T-helper 2 cell treated with Interferon-gamma antibody and Interleukin-4, amounts not matched to agents 100 ng/mL and 5 ng/mL, for 36 hours (primary cell): ENCODE results near the gene UBLCP1. TPM values are rescaled to one million over a fixed set of nuclear protein-coding genes. Genes with fewer than 3 reads are reported as not detected.

Experiments used
- intact Hi-C: fragments of 100-400 bp; cut with micrococcal nuclease; formaldehyde crosslinking; loops from one replicate; pipeline ENCODE4 v1.15.1; 2023
- total RNA-seq: library from RNA; stranded (reverse); gene quantifications from 2 replicates; pipeline ENCODE4 v1.2.3, GENCODE V29; 2022

Gene UBLCP1
- total RNA-seq, 1 donor from 2014 or later = 27.2 TPM

DNA sequence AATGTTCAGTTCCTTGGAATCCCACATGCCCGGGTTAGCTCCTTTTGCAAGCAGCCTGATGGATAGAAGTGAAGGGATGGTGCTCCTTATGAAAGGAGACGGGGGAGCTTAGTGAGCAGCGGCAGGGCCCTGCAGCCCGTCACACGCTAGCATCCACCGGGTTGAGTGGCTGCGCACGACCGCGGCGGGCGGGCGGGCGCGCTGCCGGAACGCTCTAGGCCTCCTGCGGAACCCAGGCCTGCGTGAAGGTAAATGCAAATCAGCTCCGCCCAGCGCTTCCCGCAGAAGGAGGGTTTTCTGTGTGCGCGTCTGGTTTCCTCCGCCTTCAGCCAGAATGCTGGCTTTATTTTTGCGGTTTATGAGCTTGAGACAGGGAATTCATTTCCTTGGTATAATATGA lies 47.4 kb downstream of the UBLCP1 start:
- intact Hi-C loops = no loop called here

DNA sequence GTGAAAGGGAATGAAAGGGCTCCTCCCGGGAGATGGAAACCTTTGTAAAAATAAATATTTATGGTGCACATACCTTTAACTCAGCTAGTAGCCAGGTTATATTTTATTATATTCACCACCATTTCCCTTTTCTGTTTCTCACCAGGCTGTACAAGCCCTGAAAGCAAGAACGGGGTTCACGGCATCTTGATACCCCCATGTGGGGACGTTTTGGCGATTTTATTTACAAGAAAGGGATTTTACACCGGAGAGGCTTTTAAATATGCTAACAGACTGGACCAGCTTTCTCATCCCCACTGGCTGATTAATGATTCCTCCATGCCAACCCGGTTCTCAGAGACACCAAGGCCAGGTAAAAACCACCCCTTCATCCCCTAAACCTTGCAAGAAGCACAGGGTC lies 48.0 kb downstream of the UBLCP1 start:
- intact Hi-C loops = no loop called here

GRCh38 chr5:159313197-159313596 lies 50.1 kb downstream of the UBLCP1 start:
- intact Hi-C loops = no loop called here

DNA sequence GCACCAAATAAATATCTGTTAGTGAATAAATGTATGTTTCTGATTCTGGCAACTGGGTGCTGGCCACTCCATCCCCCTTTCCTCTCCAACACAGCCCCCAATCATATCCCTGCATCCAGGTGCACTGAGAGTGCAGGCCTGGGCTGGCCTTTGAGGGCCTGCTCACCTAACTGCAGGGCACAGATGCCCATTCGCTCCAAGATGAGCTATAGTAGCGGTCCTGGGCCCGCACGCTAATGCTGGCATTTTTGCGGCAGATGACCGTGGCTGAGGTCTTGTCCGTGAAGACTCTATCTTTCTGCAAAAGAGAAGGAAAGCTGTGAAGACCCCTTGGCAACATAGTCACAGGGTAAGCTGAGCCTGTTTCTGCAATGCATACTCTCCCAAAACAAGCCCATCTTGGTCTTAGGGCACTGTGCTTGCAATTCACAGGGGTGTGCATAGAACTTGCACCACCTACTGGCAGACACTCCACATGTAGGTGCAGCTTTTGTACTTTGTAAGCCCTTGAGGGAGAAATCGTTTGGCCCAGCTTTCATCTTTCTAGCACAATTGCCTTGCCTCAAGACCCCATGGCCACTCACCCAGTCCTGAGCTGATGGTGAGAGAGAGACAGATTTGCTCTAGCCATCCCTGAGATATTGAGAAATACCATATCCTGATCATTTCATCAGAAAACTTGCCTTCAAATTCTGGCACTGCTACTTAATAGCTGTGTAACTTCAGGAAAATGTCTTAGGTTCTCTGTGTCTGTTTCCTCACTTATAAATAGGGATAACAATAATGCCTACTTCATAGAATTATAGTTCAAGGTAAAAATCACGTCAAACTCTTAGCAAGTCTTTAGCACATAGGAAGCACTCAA lies 53.7 kb downstream of the UBLCP1 start:
- intact Hi-C loops = loop anchor here (1.0 kb wide), 1 partner anchor 160 kb away; no protein-coding TSS in a partner anchor

DNA sequence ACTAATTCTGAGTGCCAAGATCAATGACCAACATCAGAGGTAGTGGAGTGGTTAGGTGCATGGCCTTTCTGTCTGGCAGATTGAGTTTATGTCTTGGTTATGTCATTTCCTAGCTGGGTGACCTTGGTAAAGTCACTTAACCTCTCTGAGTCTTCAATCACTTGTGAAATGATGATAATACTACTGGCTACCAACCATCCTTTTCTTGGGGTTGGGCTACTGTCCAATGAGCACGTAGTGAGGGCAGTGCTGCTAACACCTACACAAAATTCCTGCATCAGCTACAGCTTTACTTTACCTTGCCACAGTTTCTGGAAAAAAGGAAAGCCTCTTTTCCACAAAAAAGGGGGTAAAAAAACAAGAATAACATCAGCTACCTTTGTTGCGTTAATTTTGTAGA lies 54.8 kb downstream of the UBLCP1 start:
- intact Hi-C loops = no loop called here

DNA sequence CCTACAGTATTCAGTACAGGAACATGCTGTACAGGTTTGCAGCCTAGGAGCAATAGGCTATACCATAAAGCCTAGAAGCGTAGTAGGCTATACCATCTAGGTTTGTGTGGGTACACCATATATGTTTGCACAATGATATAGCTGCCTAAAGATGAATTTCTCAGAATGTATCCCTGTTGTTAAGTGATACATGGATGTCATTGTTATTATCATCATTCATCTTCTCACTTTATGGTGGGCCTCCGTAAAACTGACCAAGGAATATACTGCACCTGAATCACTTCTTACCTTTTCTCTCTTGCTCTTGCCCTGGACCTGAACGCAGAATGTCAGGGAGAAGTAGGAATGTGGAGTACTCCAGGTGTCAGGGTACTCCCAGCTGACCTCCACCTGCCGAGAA lies 55.4 kb downstream of the UBLCP1 start:
- intact Hi-C loops = no loop called here

DNA sequence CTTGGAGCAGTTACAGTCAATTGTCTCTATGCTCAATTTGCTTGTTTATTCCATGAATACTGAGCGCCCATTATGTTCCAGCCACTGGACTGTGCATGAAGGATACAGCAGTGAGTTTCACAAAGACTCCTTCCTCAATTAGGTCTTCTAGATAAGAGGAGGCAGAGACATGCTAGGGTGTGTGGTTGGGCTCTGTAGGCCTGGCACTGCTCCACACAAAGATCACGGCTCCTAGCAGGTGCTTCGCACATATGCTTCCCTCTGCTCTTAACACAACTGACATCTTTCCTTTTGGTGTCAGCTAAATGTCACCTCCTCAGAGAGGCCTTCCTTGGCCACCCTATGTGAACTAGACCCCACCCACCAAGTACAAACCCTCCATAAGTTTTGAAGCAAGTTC lies 56.3 kb downstream of the UBLCP1 start:
- intact Hi-C loops = no loop called here

DNA sequence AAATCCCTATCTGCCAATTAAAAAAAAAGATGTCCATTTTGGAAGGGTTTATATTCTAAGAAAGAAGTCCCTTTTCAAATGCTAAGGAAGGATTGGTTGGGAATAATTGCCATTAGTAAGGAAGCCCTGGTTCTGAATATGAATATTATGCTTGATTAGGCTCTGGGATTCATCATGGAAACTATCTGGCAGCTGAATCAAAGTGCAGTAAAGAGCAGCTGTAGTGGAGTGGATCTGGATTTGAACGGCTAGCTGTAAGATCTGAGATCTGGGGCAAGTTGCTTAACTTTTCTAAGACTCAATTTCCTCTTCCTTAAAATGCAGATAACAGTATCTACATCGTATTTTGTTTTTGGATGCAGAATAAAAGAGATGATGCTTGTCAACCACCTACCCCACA lies 56.7 kb downstream of the UBLCP1 start:
- intact Hi-C loops = no loop called here

DNA sequence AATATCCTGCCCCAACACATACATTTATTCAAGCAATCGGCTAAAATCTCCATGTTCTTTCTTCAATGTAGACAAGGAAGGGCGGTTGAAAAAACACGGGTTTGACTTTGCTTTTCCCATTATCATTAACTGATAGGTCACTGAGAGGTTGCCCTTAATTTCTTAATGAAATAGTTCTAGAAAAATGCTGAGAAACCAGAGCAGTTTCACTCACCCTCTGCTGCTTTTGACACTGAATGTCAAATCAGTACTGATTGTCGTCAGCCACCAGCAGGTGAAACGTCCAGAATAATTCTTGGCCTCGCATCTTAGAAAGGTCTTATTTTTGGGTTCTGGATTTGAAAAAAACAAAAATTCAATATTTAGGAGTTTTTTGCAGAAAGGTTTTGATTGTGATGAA lies 59.1 kb downstream of the UBLCP1 start:
- intact Hi-C loops = no loop called here

- intact Hi-C loops = no loop called here
These were observed 61.1 kb downstream of the UBLCP1 start for GRCh38 chr5:159324102-159324755.

DNA sequence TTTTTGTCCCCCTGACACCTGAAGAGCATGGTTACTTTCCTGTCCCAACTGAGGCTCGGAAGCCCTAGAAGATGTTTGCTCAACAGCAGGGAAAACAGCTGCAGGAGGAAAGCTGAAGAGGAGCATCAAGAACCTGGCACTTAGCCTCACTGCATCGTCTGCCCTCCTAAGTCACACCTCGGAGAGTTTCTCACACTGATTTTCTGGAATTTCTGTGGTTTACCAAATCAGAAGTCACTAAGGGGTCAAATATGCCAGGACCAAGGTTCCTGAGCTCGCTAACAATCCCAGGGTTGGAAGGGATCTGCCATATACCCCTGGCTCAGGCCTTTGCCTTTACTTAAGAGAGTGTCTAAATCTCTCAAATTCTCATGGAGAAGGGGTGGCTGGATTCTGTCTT lies 61.9 kb downstream of the UBLCP1 start:
- intact Hi-C loops = no loop called here

GRCh38 chr5:159330131-159330800 lies 67.2 kb downstream of the UBLCP1 start, which contains the start of gene IL12B:
IL12B (minus strand) TSS chr5:159330487; CDS start chr5:159326782, 3,705 bp downstream.
- intact Hi-C loops = loop anchor here (10.0 kb wide), 1 partner anchor 115 kb away; no protein-coding TSS in a partner anchor

- intact Hi-C loops = loop anchor here (1.0 to 10.0 kb wide), 2 partner anchors 113 to 656 kb away; no protein-coding TSS in a partner anchor
These were observed 68.2 kb downstream of the UBLCP1 start for GRCh38 chr5:159331093-159331973.

- intact Hi-C loops = loop anchor here (10.0 kb wide), 1 partner anchor 112 kb away; no protein-coding TSS in a partner anchor
These were observed 69.9 kb downstream of the UBLCP1 start for GRCh38 chr5:159332800-159333544.

GRCh38 chr5:159333545-159333925 lies 70.4 kb downstream of the UBLCP1 start:
- intact Hi-C loops = loop anchor here (10.0 kb wide), 1 partner anchor 111 kb away; no protein-coding TSS in a partner anchor

Other genes starting within 250 kb of the UBLCP1 start
- gene EBF1, start 163.4 kb upstream of the UBLCP1 start, total RNA-seq = 0.07 and 0.18 TPM in 2 replicates
- 123 and 127 TPM in 2 replicates for gene RNF145, start 53.7 kb upstream of the UBLCP1 start, total RNA-seq
- gene IL12B, start 67.2 kb downstream of the UBLCP1 start, total RNA-seq = 0.05 TPM in 1 of 2 replicates, not detected in the other